Lower leg skin (tissue), 4 donors: ENCODE data around the gene CFAP74. TPM values are rescaled to one million over a fixed set of nuclear protein-coding genes. Genes with fewer than 3 reads are reported as not detected.

Experiments used
- DNase-seq, 2 donors: peaks; one replicate each; pipeline ENCODE4 v3.0.0-alpha.2; 2019; ENCODE audit warnings: low spot score in 2 of 2
- H3K4me3 ChIP-seq: fragments of 200-600 bp; sonication (generic); 2 replicates; pipeline ENCODE4 v1.5.1; 2017; ENCODE audit warnings: mild to moderate bottlenecking, low read depth; ENCODE audit not compliant: poor library complexity, severe bottlenecking
- POLR2A ChIP-seq, 2 donors: fragments of 450-650 bp; IDR thresholded peaks; one replicate each; pipeline ENCODE4 v1.6.1; 2016 to 2017; ENCODE audit warnings: antibody characterized with exemption in 2 of 2, mild to moderate bottlenecking in 1 of 2, moderate library complexity in 1 of 2
- WGBS, 2 donors: methylation state at CpG; one replicate each; pipeline ENCODE4 v1.1.5; 2018; 5-methylcytosine and 5-hydroxymethylcytosine counted together
- intact Hi-C: fragments of 100-400 bp; cut with DNase I; formaldehyde crosslinking; loops from one replicate; pipeline ENCODE4 v1.15.0; 2023; ENCODE audit warnings: low total_unique reads
- total RNA-seq, 4 donors: library from RNA; depleted of rRNA; stranded (reverse); fragments of >200 nt; gene quantifications; one replicate each; pipeline ENCODE4 v1.1.0, GENCODE V29; 2016
- TF ChIP-seq, protein P1 (sequence below), 3 donors: fragments of 450-650 bp; IDR thresholded peaks; one replicate each; pipeline ENCODE4 v1.5.1; 2016; ENCODE audit warnings: antibody characterized with exemption in 3 of 3, mild to moderate bottlenecking in 3 of 3, moderate library complexity in 2 of 3

Gene CFAP74
- total RNA-seq, 4 donors from 2014 or later = 0.10 TPM; not detected in 3

DNA sequence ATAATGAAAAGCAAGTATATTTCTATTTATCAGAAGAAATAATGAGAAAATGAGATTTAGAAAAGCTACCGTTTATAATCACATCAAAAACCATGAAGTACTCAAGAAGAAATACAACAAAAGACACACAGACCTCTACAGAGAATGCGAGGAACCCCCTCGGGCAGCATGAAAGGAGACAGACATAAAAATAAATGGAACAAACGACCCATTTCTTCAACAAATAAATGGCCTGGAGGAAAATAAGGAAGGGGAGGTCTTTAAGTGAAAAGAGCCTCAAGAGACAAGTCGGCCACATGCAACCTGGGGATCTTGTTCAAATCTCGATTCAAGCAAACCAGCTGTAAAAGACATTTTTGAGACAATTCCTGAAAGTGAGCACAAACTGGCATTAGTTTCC, 6.0 kb downstream of the CFAP74 start:
- no peak for TF ChIP-seq POLR2A (IDR thresholded peaks at IDR 0.05)
- TF ChIP-seq, protein P1, sequence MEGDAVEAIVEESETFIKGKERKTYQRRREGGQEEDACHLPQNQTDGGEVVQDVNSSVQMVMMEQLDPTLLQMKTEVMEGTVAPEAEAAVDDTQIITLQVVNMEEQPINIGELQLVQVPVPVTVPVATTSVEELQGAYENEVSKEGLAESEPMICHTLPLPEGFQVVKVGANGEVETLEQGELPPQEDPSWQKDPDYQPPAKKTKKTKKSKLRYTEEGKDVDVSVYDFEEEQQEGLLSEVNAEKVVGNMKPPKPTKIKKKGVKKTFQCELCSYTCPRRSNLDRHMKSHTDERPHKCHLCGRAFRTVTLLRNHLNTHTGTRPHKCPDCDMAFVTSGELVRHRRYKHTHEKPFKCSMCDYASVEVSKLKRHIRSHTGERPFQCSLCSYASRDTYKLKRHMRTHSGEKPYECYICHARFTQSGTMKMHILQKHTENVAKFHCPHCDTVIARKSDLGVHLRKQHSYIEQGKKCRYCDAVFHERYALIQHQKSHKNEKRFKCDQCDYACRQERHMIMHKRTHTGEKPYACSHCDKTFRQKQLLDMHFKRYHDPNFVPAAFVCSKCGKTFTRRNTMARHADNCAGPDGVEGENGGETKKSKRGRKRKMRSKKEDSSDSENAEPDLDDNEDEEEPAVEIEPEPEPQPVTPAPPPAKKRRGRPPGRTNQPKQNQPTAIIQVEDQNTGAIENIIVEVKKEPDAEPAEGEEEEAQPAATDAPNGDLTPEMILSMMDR (IDR thresholded peaks at IDR 0.05) = no peak
- no peak for DNase-seq
- H3K4me3 ChIP-seq = no peak overlapping the region
- intact Hi-C loops = no loop called here
- WGBS, 2 donors = 57 to 58% methylated on average over 6 of the region's 6 CpGs

DNA sequence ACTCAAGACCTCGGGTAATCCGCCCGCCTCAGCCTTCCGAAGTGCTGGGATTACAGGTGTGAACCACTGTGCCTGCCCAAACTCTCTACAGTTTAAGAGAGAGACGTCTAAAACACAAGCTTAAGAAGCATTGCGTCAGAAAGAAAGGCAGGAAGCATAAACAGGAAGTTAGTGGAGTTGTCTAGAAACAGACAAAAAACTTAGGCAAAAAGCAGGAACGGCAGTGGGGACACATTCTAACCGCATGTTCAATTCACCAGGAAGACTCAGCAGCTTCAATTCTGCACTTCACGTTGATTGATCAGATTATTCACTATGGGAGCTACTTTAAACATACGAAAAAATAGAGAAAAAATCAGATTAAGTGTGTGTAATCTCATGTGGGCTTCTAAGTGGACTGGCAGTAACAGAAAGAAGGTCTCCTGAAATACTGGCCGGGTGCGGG, 7.4 kb downstream of the CFAP74 start:
- H3K4me3 ChIP-seq = no peak overlapping the region
- DNase-seq = no peak
- 68 to 72% methylated on average over 12 of the region's 12 CpGs for WGBS, 2 donors
- intact Hi-C loops = no loop called here
- TF ChIP-seq POLR2A (IDR thresholded peaks at IDR 0.05) = no peak
- TF ChIP-seq, protein P1 (IDR thresholded peaks at IDR 0.05) = no peak

DNA sequence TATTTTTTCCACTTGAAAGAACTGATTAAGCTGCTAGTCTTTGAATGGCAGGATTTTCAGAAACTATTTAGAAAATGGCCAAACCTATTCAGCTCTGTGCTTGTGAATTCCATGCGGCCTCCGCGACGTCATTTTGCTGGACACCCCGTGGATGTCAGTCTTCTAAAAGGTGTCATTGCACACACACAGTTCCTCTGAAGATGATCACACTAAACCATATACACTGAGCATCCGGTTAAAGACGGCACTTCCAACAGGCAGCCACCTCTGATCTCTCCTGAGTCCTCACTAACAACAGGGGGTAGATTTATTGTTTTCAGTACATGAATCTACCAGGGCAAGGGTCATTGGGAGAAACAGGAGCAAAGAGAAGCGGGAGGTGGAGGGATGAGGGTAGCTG, 9.1 kb downstream of the CFAP74 start:
- intact Hi-C loops = no loop called here
- no peak overlapping the region for H3K4me3 ChIP-seq
- TF ChIP-seq POLR2A (IDR thresholded peaks at IDR 0.05) = no peak
- TF ChIP-seq, protein P1 (IDR thresholded peaks at IDR 0.05) = no peak
- 79 to 84% methylated on average over 8 of the region's 8 CpGs for WGBS, 2 donors
- DNase-seq = no peak

DNA sequence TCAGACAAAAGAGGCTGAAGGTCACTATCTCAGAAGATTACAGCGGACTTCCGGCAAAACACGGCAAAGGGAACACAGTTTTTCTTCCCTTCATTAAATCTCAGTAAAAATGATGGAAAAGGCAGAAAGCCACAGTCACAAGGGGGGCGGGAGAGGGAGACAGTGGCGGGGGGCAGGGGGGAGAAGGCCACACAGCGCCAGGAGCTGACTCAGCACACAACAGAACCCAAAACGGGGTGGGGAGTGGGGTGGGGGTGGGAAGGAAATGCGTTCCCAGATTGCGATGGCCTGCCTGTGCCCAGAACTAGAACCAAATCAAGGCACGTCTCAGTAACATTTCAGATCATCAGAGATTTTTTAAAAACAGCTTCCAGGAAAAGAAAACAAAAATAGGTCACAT, 13.4 kb downstream of the CFAP74 start:
- H3K4me3 ChIP-seq = no peak overlapping the region
- WGBS, 2 donors = 33 to 36% methylated on average over 10 of the region's 10 CpGs
- TF ChIP-seq POLR2A (IDR thresholded peaks at IDR 0.05) = no peak
- TF ChIP-seq, protein P1 (IDR thresholded peaks at IDR 0.05) = no peak
- peak in 1 of 2 donors; percentile 19 for DNase-seq
- intact Hi-C loops = no loop called here

DNA sequence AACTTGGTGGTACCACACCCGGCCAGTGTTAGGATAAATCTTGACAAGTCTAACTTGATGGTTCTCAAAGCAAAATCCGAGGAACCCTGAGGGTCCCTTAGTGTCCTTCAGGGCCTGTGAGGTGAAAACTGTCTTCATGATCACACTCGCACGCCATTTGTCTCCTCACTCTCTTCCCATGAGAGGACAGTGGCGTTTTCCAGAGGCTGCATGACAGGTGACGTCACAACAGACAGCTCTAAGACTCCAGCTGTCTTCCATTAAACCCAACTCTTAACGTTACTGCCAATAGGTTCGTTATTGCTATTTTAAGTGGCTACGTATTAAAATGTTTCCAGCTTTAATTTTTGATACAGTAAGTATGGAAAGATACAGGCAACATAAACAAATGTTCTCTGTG, 13.8 kb downstream of the CFAP74 start:
- WGBS, 2 donors = 57 to 76% methylated on average over 9 of the region's 9 CpGs
- H3K4me3 ChIP-seq = no peak overlapping the region
- no peak for DNase-seq
- intact Hi-C loops = no loop called here
- TF ChIP-seq, protein P1 (IDR thresholded peaks at IDR 0.05) = no peak
- no peak for TF ChIP-seq POLR2A (IDR thresholded peaks at IDR 0.05)

DNA sequence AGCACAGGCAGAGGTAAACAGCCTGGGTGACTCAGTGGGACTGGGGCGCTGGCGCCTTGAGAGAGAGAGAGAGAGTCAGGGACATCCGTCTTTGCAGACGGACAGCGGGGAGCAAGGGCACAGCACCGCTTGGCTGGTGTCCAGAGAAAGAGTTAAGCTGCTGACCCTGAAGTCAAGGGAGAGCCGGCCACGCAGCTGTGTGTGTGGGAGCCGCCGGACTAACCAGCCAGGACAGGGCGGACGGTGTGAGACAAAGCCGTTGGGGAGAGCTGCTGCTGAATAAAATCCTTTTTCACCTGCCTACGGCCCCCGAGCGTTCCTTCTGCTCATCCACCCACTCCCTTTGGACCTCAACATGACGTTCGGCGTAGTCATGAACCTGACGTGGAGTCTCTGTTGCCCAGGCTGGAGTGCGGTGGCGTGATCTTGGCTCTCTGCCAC, 14.5 kb downstream of the CFAP74 start:
- no peak overlapping the region for H3K4me3 ChIP-seq
- intact Hi-C loops = no loop called here
- TF ChIP-seq, protein P1 (IDR thresholded peaks at IDR 0.05) = no peak
- no peak for TF ChIP-seq POLR2A (IDR thresholded peaks at IDR 0.05)
- 51 to 66% methylated on average over 22 of the region's 22 CpGs for WGBS, 2 donors
- no peak for DNase-seq
